Panc1 (cell line): ENCODE data around the gene MUC5AC. TPM values are rescaled to one million over a fixed set of nuclear protein-coding genes. Genes with fewer than 3 reads are reported as not detected.

Experiments used
- ATAC-seq: fragments of 200-7000 bp; cut with Tn5 transposase; 2 replicates; pipeline ENCODE4 v1.9.1; 2020; ENCODE audit warnings: mild to moderate bottlenecking, moderate library complexity
- BruUV-seq: library from RNA; stranded (reverse); fragments of 400-500 nt; replicated peaks from 2 replicates; lab custom pipeline; 2021; lab: Mats Ljungman, UMichigan
- CTCF ChIA-PET: fragments of 300-600 bp; sonication (Branson Sonifier 250); formaldehyde crosslinking; loops from one replicate; lab custom pipeline; 2022; ENCODE audit warnings: antibody characterized with exemption; lab: Charles Lee
- POLR2A ChIA-PET: fragments of 300-600 bp; sonication (Branson Sonifier 250); formaldehyde crosslinking; loops from one replicate; lab custom pipeline; 2022; ENCODE audit warnings: antibody characterized with exemption; lab: Charles Lee
- DNase-seq: peaks from one replicate; pipeline ENCODE4 v3.0.0-alpha.2; 2010; ENCODE audit warnings: low read depth, low spot score
- H3K27ac ChIP-seq: 2 replicates; pipeline ENCODE4 v1.5.1; 2011; ENCODE audit warnings: mild to moderate bottlenecking, low read length, inconsistent platforms
- H3K27me3 ChIP-seq: fragments of 200-500 bp; sonication (Bioruptor generic); 2 replicates; pipeline ENCODE4 v1.6.0; 2014; ENCODE audit warnings: low read length, inconsistent platforms; ENCODE audit not compliant: control insufficient read depth, insufficient read depth
- H3K36me3 ChIP-seq: fragments of 200-500 bp; sonication (Bioruptor generic); 2 replicates; pipeline ENCODE4 v1.5.1; 2014; ENCODE audit warnings: inconsistent platforms, mild to moderate bottlenecking, low read length, moderate library complexity; ENCODE audit not compliant: control insufficient read depth, insufficient read depth
- H3K4me1 ChIP-seq: 2 replicates; pipeline ENCODE4 v1.5.1; 2011; ENCODE audit warnings: inconsistent platforms, mild to moderate bottlenecking, low read length, moderate library complexity; ENCODE audit not compliant: control insufficient read depth, insufficient read depth
- H3K4me3 ChIP-seq, 2 experiments: 2 replicates each; pipeline ENCODE4 v1.5.1; 2011 to 2012; ENCODE audit warnings: low read depth in 2 of 2, low read length in 2 of 2, mild to moderate bottlenecking in 2 of 2, inconsistent platforms in 1 of 2, moderate library complexity in 1 of 2
- H3K9me3 ChIP-seq: fragments of 200-500 bp; sonication (Bioruptor generic); 2 replicates; pipeline ENCODE4 v1.5.1; 2014; ENCODE audit warnings: low read depth, mild to moderate bottlenecking, inconsistent platforms, low read length, moderate library complexity; ENCODE audit not compliant: control insufficient read depth, insufficient read depth
- POLR2AphosphoS5 ChIP-seq: IDR thresholded peaks from 2 replicates; pipeline ENCODE4 v1.6.1; 2012; ENCODE audit warnings: mild to moderate bottlenecking, low read depth, low read length, moderate library complexity
- SIN3A ChIP-seq: IDR thresholded peaks from 2 replicates; pipeline ENCODE4 v1.6.1; 2012; ENCODE audit warnings: low read depth, mild to moderate bottlenecking, low read length, moderate library complexity, borderline replicate concordance; ENCODE audit not compliant: insufficient read depth
- TCF7L2 ChIP-seq: IDR thresholded peaks from 2 replicates; pipeline ENCODE4 v1.6.1; 2011; ENCODE audit warnings: mild to moderate bottlenecking, low read depth, low read length, inconsistent platforms
- in situ Hi-C: cut with HindIII; loops from 2 replicates; pipeline ENCODE4 v1.10.0; 2016; ENCODE audit warnings: low sequenced_read_pairs, low pct_unique_long_range_greater_than_20kb
- intact Hi-C: fragments of 100-400 bp; cut with micrococcal nuclease; formaldehyde crosslinking; loops from one replicate; pipeline ENCODE4 v1.10.0; 2022; ENCODE audit not compliant: unreplicated experiment
- total RNA-seq: library from RNA; stranded (reverse); gene quantifications from one replicate; pipeline ENCODE4 v1.2.1, GENCODE V29; 2021; ENCODE audit not compliant: unreplicated experiment
- TF ChIP-seq, protein P1 (sequence below): fragments of 450-650 bp; IDR thresholded peaks from 2 replicates; pipeline ENCODE4 v1.5.1; 2017; ENCODE audit warnings: mild to moderate bottlenecking
- TF ChIP-seq, protein P2 (sequence below), 2 experiments: IDR thresholded peaks; 2 replicates each; pipeline ENCODE4 v1.6.1; 2011 to 2012; ENCODE audit warnings: low read depth in 2 of 2, control low read depth in 1 of 2, low read length in 1 of 2, mild to moderate bottlenecking in 1 of 2, moderate library complexity in 1 of 2; ENCODE audit not compliant: insufficient read depth in 1 of 2

The MUC5AC gene
- total RNA-seq, 1 experiment from 2014 or later = 0.03 TPM

DNA sequence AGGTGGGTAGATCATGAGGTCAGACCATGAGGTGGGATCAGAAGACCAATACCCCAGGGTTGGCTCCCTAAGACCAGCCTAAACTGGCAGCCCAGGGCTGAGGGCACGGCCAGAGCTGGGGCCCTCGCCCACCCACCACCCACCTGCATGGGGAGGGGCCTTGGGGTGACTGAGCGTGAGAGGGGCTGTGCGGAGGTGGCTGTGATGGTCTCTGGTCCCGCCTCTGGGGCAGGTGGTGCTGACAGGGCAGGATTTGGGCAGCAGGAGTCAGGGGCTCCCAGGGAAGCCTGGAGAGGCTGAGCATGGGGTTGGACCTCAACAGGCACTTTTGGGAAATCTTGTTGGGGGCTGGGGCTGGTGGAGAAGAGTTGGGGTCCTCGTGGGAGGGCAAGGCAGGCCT, 39.8 kb upstream of the MUC5AC start:
- DNase-seq (no peak), ATAC-seq (no peak)
- H3K4me3 ChIP-seq = no peak overlapping the region
- no peak overlapping the region for H3K27ac ChIP-seq
- TF ChIP-seq POLR2AphosphoS5 (no peak), TCF7L2 (no peak), SIN3A (no peak)
- TF ChIP-seq, protein P1, sequence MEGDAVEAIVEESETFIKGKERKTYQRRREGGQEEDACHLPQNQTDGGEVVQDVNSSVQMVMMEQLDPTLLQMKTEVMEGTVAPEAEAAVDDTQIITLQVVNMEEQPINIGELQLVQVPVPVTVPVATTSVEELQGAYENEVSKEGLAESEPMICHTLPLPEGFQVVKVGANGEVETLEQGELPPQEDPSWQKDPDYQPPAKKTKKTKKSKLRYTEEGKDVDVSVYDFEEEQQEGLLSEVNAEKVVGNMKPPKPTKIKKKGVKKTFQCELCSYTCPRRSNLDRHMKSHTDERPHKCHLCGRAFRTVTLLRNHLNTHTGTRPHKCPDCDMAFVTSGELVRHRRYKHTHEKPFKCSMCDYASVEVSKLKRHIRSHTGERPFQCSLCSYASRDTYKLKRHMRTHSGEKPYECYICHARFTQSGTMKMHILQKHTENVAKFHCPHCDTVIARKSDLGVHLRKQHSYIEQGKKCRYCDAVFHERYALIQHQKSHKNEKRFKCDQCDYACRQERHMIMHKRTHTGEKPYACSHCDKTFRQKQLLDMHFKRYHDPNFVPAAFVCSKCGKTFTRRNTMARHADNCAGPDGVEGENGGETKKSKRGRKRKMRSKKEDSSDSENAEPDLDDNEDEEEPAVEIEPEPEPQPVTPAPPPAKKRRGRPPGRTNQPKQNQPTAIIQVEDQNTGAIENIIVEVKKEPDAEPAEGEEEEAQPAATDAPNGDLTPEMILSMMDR = no peak
- TF ChIP-seq, protein P2, sequence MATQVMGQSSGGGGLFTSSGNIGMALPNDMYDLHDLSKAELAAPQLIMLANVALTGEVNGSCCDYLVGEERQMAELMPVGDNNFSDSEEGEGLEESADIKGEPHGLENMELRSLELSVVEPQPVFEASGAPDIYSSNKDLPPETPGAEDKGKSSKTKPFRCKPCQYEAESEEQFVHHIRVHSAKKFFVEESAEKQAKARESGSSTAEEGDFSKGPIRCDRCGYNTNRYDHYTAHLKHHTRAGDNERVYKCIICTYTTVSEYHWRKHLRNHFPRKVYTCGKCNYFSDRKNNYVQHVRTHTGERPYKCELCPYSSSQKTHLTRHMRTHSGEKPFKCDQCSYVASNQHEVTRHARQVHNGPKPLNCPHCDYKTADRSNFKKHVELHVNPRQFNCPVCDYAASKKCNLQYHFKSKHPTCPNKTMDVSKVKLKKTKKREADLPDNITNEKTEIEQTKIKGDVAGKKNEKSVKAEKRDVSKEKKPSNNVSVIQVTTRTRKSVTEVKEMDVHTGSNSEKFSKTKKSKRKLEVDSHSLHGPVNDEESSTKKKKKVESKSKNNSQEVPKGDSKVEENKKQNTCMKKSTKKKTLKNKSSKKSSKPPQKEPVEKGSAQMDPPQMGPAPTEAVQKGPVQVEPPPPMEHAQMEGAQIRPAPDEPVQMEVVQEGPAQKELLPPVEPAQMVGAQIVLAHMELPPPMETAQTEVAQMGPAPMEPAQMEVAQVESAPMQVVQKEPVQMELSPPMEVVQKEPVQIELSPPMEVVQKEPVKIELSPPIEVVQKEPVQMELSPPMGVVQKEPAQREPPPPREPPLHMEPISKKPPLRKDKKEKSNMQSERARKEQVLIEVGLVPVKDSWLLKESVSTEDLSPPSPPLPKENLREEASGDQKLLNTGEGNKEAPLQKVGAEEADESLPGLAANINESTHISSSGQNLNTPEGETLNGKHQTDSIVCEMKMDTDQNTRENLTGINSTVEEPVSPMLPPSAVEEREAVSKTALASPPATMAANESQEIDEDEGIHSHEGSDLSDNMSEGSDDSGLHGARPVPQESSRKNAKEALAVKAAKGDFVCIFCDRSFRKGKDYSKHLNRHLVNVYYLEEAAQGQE (IDR thresholded peaks at IDR 0.05; ENCODE audit: insufficient read depth in 1 of 2, low read depth in 2 of 2, low read length in 1 of 2) = no peak
- no peaks in the 10 kb centered on the region for H3K9me3 ChIP-seq
- intact Hi-C loops (loop anchor here (10.0 kb wide), 1 partner anchor 107 kb away; the partner anchor contains the start of gene MUC5B), in situ Hi-C loops (no loop called here)
- no peaks in the 10 kb centered on the region for H3K27me3 ChIP-seq
- POLR2A ChIA-PET = no interaction called here
- CTCF ChIA-PET = no interaction called here
- H3K36me3 ChIP-seq = no peaks in the 10 kb centered on the region
- BruUV-seq = no TSS peak
- H3K4me1 ChIP-seq = peaks cover 27% of the 10 kb centered on the region

DNA sequence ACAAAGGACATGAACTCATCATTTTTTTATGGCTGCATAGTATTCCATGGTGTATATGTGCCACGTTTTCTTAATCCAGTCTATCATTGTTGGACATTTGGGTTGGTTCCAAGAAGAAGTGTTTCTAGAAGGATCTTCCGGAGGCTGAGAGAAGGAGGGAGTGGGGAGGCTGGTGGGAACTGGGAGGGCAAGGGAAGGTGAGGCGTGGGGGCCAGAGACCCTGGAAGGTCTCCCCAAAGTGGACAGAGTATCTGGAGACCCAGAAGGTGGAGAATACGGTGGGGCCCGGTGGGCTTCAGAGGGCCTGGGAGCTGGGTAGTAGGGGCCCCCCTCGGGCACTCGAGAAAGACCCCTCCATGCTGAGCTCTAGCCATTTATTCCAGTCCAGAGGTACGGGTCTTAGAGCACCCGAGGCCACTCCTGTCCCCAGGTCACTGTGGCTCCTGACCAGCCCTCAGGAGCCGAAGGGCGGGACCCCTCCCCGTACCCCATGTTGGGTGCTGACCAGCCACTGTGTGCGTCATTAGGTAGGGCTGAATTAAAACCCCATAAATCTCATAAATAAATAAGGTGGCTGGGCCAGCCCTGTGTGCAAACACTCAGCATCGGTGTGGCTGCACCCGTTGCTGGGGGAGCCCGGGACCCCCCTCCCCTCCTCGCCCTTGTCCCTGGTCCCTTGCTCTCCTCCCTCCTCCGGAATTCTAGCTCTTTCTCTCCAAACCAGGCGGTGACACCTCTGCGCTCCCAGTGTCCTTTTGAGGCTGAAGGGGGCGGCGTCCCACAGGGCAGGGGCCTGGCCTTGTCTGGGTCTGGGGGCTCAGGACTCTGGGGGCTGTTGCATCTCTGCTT, 38.8 kb upstream of the MUC5AC start:
- Histone ChIP-seq H3K4me3 (no peak overlapping the region), H3K27ac (0 out of 2 replicates have a peak overlapping the region, but pooled peaks have one; percentile 7), H3K9me3 (no peaks in the 10 kb centered on the region), H3K36me3 (no peaks in the 10 kb centered on the region), H3K4me1 (peaks cover 27% of the 10 kb centered on the region), H3K27me3 (no peaks in the 10 kb centered on the region)
- DNase-seq (no peak), ATAC-seq (no peak)
- in situ Hi-C loops = no loop called here
- TF ChIP-seq, protein P2 (IDR thresholded peaks at IDR 0.05; ENCODE audit: insufficient read depth in 1 of 2, low read depth in 2 of 2, low read length in 1 of 2) = no peak
- TF ChIP-seq TCF7L2 (no peak), POLR2AphosphoS5 (no peak), SIN3A (no peak)
- TF ChIP-seq, protein P1 = no peak
- intact Hi-C loops = loop anchor here (10.0 kb wide), 1 partner anchor 106 kb away; the partner anchor contains the start of gene MUC5B
- CTCF ChIA-PET = no interaction called here
- no TSS peak for BruUV-seq
- POLR2A ChIA-PET = no interaction called here
